ENCODE results near the gene SETD9. TPM values are rescaled to one million over a fixed set of nuclear protein-coding genes. Genes with fewer than 3 reads are reported as not detected.
A peak's percentile ranks its signal among the peaks of the same experiment; 100 is the strongest.

SETD9 gene
- total RNA-seq, 1 donor from 2014 or later: 16.8 TPM

DNA sequence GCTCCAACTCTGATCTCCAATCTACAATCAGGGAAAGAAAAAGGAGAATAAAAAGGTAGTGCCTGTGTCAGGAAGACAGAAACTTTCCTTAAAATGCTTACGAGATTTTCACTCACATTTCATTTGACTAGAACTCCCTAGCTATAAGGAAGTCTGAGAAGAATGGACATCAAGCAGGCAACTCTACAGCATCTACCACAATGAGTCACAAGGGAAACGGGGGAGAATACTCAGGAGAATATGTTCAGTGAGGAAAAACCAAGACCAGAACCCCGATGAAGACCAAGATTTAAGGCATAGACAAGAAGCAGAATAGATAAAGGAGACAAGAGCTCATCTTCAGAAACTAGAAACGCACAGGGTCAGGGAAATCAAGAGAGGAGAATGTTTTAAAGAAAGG lies 9.0 kb upstream of the SETD9 start:
- TF ChIP-seq, protein P1, sequence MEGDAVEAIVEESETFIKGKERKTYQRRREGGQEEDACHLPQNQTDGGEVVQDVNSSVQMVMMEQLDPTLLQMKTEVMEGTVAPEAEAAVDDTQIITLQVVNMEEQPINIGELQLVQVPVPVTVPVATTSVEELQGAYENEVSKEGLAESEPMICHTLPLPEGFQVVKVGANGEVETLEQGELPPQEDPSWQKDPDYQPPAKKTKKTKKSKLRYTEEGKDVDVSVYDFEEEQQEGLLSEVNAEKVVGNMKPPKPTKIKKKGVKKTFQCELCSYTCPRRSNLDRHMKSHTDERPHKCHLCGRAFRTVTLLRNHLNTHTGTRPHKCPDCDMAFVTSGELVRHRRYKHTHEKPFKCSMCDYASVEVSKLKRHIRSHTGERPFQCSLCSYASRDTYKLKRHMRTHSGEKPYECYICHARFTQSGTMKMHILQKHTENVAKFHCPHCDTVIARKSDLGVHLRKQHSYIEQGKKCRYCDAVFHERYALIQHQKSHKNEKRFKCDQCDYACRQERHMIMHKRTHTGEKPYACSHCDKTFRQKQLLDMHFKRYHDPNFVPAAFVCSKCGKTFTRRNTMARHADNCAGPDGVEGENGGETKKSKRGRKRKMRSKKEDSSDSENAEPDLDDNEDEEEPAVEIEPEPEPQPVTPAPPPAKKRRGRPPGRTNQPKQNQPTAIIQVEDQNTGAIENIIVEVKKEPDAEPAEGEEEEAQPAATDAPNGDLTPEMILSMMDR (IDR thresholded peaks at IDR 0.05): no peak
- Histone ChIP-seq H3K27me3 (no peaks in the 10 kb centered on the region), H3K36me3 (no peaks in the 10 kb centered on the region), H3K4me3 (no peak overlapping the region), H3K4me1 (no peaks in the 10 kb centered on the region), H3K27ac (no peak overlapping the region), H3K9me3 (no peaks in the 10 kb centered on the region)
- intact Hi-C loops (cut with DNase I): loop anchor here (10.0 kb wide), 1 partner anchor 504 kb away; no protein-coding TSS in a partner anchor
- no peak for DNase-seq (ENCODE audit: low spot score in 2 of 2)

DNA sequence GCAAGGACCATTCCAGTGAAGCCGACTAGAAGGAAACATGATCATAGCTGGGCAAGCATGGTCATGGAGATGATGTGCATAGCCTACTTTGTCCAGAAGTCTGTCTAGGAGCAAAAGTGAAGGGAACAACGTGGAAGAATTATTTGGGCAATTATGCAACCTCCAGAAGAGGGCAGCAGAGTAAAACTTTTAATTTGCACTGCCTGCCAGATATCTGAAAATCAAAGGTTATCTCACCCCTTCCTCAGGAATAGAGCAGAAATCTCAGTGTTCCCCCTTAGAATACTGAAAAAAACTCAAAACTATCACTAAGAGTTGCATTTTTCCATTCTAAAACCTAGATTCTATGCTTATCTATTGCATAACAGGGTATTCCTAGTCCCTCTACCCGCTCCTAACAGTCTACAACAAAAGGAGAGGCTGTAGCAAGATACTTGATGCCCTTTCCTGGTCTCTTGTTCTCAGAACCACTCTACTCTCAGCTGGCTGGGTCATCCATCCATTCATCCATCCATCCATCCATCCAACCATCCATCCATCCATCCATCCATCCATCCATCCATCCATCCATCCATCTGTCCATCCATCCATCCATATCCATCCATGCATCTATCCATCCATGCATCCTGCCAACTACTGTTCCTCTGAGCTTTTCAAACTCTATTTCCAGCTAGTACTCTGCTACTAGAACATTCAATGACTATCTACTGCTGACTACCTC lies 8.4 kb upstream of the SETD9 start:
- Histone ChIP-seq H3K36me3 (no peaks in the 10 kb centered on the region), H3K27ac (no peak overlapping the region), H3K27me3 (no peaks in the 10 kb centered on the region), H3K9me3 (no peaks in the 10 kb centered on the region), H3K4me3 (no peak overlapping the region), H3K4me1 (no peaks in the 10 kb centered on the region)
- no peak for DNase-seq (ENCODE audit: low spot score in 2 of 2)
- TF ChIP-seq, protein P1 (IDR thresholded peaks at IDR 0.05): peak; percentile 50 to 80 (median 59)
- intact Hi-C loops (cut with DNase I): loop anchor here (1.0 to 10.0 kb wide), 2 partner anchors 320 to 504 kb away; no protein-coding TSS in a partner anchor

DNA sequence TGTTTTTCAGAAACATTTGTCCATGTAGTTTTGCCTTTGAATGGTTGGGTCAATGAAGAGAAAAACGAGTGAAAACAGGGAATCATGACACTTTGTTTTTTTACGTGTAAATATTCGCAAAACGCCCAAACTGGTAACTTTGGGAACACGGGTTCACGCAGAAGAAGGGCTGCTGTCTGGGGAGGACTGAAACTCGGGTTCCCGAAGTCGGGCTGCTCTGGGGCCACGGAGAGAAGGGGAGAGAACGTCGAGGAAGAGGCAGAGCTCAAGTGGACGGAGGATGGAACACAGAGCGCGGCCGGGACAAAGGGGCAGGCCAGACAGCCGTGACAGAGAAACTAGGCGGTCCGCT lies 478 bp upstream of the SETD9 start:
- H3K9me3 ChIP-seq: no peaks in the 10 kb centered on the region
- peaks cover 2 to 6% of the 10 kb centered on the region in 2 donors for H3K4me1 ChIP-seq
- H3K4me3 ChIP-seq: peak overlapping the region; percentile 63 to 92
- H3K36me3 ChIP-seq: no peaks in the 10 kb centered on the region
- peak in 1 of 2 donors; percentile 90 for DNase-seq (ENCODE audit: low spot score in 2 of 2)
- intact Hi-C loops (cut with DNase I): loop anchor here (1.0 to 10.0 kb wide), 6 partner anchors 43 to 1552 kb away; partner anchors contain the start of genes MIER3 and PLK2
- TF ChIP-seq, protein P1 (IDR thresholded peaks at IDR 0.05): no peak
- H3K27me3 ChIP-seq: no peaks in the 10 kb centered on the region
- H3K27ac ChIP-seq: peak overlapping the region; percentile 90 to 99

DNA sequence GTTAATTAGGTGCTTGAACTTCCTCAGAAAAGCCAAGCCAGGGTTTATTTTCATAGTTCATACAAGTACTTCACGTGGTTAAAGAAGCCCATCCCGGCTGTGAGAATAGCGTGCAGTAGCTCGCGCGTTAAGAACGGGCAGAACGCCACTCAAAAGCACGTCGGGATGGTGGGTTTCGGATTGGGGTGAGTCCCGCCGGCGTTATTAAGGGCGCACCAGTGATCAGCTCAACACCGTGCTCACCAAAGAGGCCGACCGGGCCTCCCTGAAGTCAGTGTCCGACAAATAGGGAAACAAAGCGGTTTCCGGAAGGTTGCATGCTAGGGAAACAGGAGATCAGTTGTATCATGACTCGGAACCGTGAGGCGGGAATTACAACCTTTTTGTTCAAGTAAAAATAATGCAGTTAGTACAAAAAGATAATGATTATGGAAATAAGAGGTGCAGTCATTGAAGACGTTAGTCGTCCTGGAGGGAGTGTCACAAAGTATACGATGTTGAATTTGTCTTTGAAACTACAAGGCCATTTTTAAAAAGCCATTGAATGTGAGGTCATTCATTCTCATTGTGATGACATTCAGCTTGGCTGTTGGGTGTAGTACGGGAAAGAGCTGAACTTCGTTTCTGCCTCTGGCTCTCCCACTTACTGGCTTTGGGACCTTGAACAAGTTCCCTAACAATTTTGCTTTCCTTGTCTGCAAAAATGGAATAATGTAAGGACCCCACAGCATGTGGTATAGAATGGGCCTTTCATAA lies 992 bp downstream of the SETD9 start:
- Histone ChIP-seq H3K4me1 (peaks cover 2 to 6% of the 10 kb centered on the region in 2 donors), H3K27me3 (no peaks in the 10 kb centered on the region), H3K9me3 (no peaks in the 10 kb centered on the region), H3K36me3 (no peaks in the 10 kb centered on the region), H3K4me3 (peak overlapping the region; percentile 63 to 92), H3K27ac (peak overlapping the region; percentile 90 to 99)
- intact Hi-C loops (cut with DNase I): no loop called here
- TF ChIP-seq, protein P1 (IDR thresholded peaks at IDR 0.05): no peak
- peak in 1 of 2 donors; percentile 77 for DNase-seq (ENCODE audit: low spot score in 2 of 2)

DNA sequence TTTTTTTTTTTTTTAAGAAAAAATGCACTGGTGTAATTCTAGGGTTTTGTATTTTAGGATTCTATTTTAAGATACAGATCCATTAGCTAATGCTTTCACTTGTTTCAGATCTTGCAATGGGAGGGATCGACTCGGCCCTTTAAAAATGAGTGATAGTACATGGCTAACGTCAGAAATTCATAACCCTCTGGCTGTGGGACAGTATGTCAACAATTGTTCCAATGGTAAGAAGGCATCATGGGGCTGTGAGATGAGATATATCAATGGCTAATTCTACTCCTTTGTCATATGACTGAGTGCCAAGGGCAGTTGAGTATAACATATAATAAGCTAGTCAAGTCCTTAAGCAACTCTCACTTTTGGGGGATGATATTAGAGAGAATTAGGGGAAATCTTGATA lies 4.4 kb downstream of the SETD9 start:
- Histone ChIP-seq H3K27me3 (no peaks in the 10 kb centered on the region), H3K4me1 (peaks cover 2 to 6% of the 10 kb centered on the region in 2 donors), H3K9me3 (no peaks in the 10 kb centered on the region), H3K27ac (no peak overlapping the region), H3K4me3 (no peak overlapping the region), H3K36me3 (no peaks in the 10 kb centered on the region)
- DNase-seq (ENCODE audit: low spot score in 2 of 2): no peak
- intact Hi-C loops (cut with DNase I): no loop called here
- TF ChIP-seq, protein P1 (IDR thresholded peaks at IDR 0.05): no peak
